Forelimb muscle (tissue), 1 donor: ENCODE measurements around the gene ENDOU. TPM values are rescaled to one million over a fixed set of nuclear protein-coding genes. Genes with fewer than 3 reads are reported as not detected.
"Not testable (repeated sequence)": the region's sequence is repeated elsewhere in the genome, so short reads cannot be mapped to it uniquely, and the experiment has no call there.

Experiments
- DNase-seq: peaks from one replicate; pipeline ENCODE4 v3.0.0-alpha.2; 2013; ENCODE audit warnings: low read depth
- polyA plus RNA-seq: library from polyadenylated mRNA; unstranded; fragments of 120-200 nt; gene quantifications from one replicate; pipeline ENCODE4 v1.2.1, GENCODE V29; 2013; ENCODE audit not compliant: insufficient read length

The ENDOU gene
- polyA plus RNA-seq, 1 donor, result 0.71 TPM

DNA sequence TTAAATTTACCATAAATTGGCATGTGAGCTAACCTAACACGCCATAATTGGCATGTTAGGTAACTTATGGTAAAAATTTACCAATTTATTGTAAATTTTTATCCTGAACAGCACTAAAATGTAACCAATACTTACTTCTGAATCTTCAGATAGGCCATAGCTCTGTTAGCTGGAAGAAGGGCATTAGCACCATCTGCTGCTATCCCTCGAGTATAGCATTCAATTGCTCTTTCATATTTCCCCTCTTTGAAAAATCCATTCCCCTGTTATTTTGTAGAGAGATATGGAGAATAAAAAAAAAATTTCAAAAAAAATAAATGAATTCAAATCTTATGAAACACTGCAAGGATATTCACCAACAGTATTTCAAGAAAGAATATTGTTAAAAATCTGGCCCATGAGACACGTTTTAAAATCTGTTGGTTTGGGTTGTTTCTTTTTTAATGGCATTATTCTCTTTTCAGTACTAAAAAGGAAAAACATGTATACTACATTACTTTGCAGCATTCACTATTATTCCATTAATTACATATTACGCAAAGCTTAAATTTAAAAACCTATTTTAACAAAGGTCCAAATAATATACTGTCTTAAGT is 38.5 kb downstream of the ENDOU start:
- DNase-seq, result no peak

DNA sequence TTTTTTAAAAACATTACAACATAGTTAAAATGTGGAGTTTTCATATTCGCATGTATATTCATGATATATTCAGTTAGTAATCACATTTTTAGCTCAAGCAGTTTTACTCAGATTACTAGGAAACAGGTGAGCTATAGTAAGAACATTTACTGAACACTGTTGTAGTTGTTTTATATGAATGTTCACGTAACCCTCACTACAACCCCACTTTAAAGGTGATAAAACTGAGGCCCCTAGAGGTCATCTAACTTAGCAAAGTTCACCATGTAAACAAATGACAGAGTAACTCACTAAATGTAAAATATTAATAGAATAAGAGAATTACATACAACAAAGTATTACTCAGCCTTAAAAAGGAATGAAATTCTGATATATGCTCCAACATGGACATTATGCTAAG is 45.5 kb downstream of the ENDOU start:
- no peak for DNase-seq

DNA sequence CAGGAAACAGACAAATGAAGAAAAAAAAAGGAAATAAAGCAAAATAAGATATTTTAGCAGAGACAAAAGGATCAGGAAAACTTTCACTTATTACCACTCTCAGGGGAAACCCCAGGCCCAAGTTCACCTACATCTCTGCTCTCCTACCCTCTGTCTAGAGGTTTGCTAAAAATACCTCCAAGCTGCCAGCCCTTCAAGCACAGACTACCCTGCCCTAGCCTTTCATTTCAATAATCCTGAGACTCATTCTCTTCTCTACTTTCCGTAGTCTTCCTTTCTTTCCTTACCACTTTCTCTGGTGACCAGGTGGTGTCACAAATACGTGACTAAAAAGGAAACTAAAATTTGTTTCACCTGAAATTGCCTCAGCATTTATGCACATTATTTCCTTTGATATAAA is 53.2 kb downstream of the ENDOU start:
- no peak for DNase-seq

DNA sequence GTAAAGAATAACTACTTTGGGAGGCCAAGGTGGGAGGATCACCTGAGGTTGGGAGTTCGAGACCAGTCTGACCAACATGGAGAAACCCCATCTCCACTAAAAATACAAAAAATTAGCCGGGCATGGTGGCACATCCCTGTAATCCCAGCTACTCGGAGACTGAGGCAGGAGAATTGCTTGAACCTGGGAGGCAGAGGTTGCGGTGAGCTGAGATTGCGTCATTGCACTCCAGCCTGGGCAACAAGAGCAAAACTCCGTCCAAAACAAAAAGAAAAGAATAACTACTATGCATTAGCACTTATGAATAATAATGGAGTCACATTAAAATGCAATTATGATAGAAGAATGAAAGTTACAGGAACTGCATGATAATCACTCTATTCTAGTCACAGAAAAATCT is 57.4 kb downstream of the ENDOU start:
- DNase-seq, result not testable (repeated sequence)

Other genes with a start within 250 kb of the ENDOU start
- 25.4 TPM for gene RPAP3, start 19.5 kb downstream of the ENDOU start, polyA plus RNA-seq
- 11.6 TPM for gene RAPGEF3, start 33.4 kb upstream of the ENDOU start, polyA plus RNA-seq
- 11.7 TPM for gene SLC48A1, start 47.7 kb upstream of the ENDOU start, polyA plus RNA-seq
- gene HDAC7, start 94.4 kb upstream of the ENDOU start, polyA plus RNA-seq, result 59.5 TPM
- 0.46 TPM for gene VDR, start 179.5 kb upstream of the ENDOU start, polyA plus RNA-seq
- gene TMEM106C, start 238.1 kb upstream of the ENDOU start, polyA plus RNA-seq, result 52.1 TPM